OCI-LY1 (cell line): ENCODE measurements around the gene AMPD2.

ENCODE experiments used
- H2AFZ ChIP-seq: fragments of 200-600 bp; sonication (generic), shearing (Covaris generic); 2 replicates; pipeline ENCODE4 v1.6.0; 2014; ENCODE audit warnings: antibody characterized with exemption, mild to moderate bottlenecking, low read length
- H3F3A ChIP-seq: fragments of 200-600 bp; sonication (generic), shearing (Covaris generic); 2 replicates; pipeline ENCODE4 v1.6.0; 2014; ENCODE audit warnings: mild to moderate bottlenecking, antibody characterized with exemption, low read length, moderate library complexity; ENCODE audit not compliant: insufficient read depth
- H3K27ac ChIP-seq: fragments of 200-600 bp; sonication (generic); 2 replicates; pipeline ENCODE4 v1.5.1; 2014; ENCODE audit warnings: low read length, mixed run types, mild to moderate bottlenecking, low read depth; ENCODE audit not compliant: poor library complexity, severe bottlenecking
- H3K27me3 ChIP-seq: fragments of 200-600 bp; sonication (generic); 2 replicates; pipeline ENCODE4 v1.6.0; 2014; ENCODE audit warnings: antibody characterized with exemption, mild to moderate bottlenecking, low read length, moderate library complexity; ENCODE audit not compliant: insufficient read depth
- H3K36me3 ChIP-seq: fragments of 200-600 bp; sonication (generic); 2 replicates; pipeline ENCODE4 v1.6.1; 2014; ENCODE audit warnings: mild to moderate bottlenecking, antibody characterized with exemption, low read length, moderate library complexity, mixed read lengths; ENCODE audit not compliant: insufficient read depth
- H3K4me1 ChIP-seq: fragments of 200-600 bp; sonication (generic); 2 replicates; pipeline ENCODE4 v1.5.1; 2014; ENCODE audit warnings: mild to moderate bottlenecking, low read length, moderate library complexity; ENCODE audit not compliant: insufficient read depth, severe bottlenecking
- H3K4me2 ChIP-seq: fragments of 200-600 bp; sonication (generic), shearing (Covaris generic); 2 replicates; pipeline ENCODE4 v1.6.1; 2014; ENCODE audit warnings: low read length
- H3K4me3 ChIP-seq: fragments of 200-600 bp; sonication (generic); 2 replicates; pipeline ENCODE4 v1.5.1; 2014; ENCODE audit warnings: low read length, low read depth, mild to moderate bottlenecking, mixed read lengths; ENCODE audit not compliant: poor library complexity, severe bottlenecking
- H3K79me2 ChIP-seq: fragments of 200-600 bp; shearing (Covaris generic); 2 replicates; pipeline ENCODE4 v1.6.1; 2016; ENCODE audit warnings: mixed run types, low read length, mixed read lengths; ENCODE audit not compliant: insufficient read depth
- H3K9ac ChIP-seq: fragments of 200-600 bp; sonication (generic), shearing (Covaris generic); 2 replicates; pipeline ENCODE4 v1.6.1; 2014; ENCODE audit warnings: mild to moderate bottlenecking, low read length, mixed read lengths
- H3K9me2 ChIP-seq: fragments of 200-600 bp; sonication (generic), shearing (Covaris generic); 2 replicates; pipeline ENCODE4 v1.6.1; 2014; ENCODE audit warnings: low read depth, mild to moderate bottlenecking, low read length, mixed read lengths
- H3K9me3 ChIP-seq: fragments of 200-600 bp; shearing (Covaris generic); 2 replicates; pipeline ENCODE4 v1.6.1; 2014; ENCODE audit warnings: low read length, mixed read lengths
- H4K20me1 ChIP-seq: fragments of 200-600 bp; sonication (generic), shearing (Covaris generic); 2 replicates; pipeline ENCODE4 v1.6.0; 2016; ENCODE audit warnings: mild to moderate bottlenecking, low read length; ENCODE audit not compliant: insufficient read depth
- CTCF ChIP-seq: fragments of 200-600 bp; sonication (generic), shearing (Covaris generic); IDR thresholded peaks from 2 replicates; pipeline ENCODE4 v1.5.1; 2017; ENCODE audit warnings: mild to moderate bottlenecking, antibody characterized with exemption, low read length, moderate library complexity, mixed read lengths
- EZH2 ChIP-seq: fragments of 200-600 bp; sonication (generic), shearing (Covaris generic); IDR thresholded peaks from 2 replicates; pipeline ENCODE4 v1.8.0; 2017; ENCODE audit warnings: borderline replicate concordance, mixed run types, mild to moderate bottlenecking, antibody characterized with exemption, low read length, moderate library complexity, mixed read lengths

The AMPD2 gene

GRCh38 chr1:109616391-109616790 is 3.2 kb upstream of the AMPD2 start:
- Histone ChIP-seq H3K9ac (no peak overlapping the region), H3K36me3 (no peaks in the 10 kb centered on the region), H3K9me2 (no peaks in the 10 kb centered on the region), H3K27me3 (no peaks in the 10 kb centered on the region), H4K20me1 (no peaks in the 10 kb centered on the region), H3K4me1 (peaks cover 17% of the 10 kb centered on the region), H3F3A (no peaks in the 10 kb centered on the region), H3K27ac (no peak overlapping the region), H3K79me2 (no peaks in the 10 kb centered on the region), H2AFZ (no peak overlapping the region), H3K4me3 (no peak overlapping the region), H3K4me2 (no peak overlapping the region), H3K9me3 (no peaks in the 10 kb centered on the region)
- no peak for TF ChIP-seq CTCF
- TF ChIP-seq EZH2: no peak

GRCh38 chr1:109617291-109617801 is 2.3 kb upstream of the AMPD2 start:
- no peaks in the 10 kb centered on the region for H3K79me2 ChIP-seq
- H3K9me3 ChIP-seq: no peaks in the 10 kb centered on the region
- no peak for TF ChIP-seq EZH2
- TF ChIP-seq CTCF: peak; percentile 20; the same call in 1 of the 2 replicates
- peaks cover 27% of the 10 kb centered on the region for H3K4me1 ChIP-seq
- no peaks in the 10 kb centered on the region for H3K27me3 ChIP-seq
- no peak overlapping the region for H3K27ac ChIP-seq
- H3K9me2 ChIP-seq: no peaks in the 10 kb centered on the region
- H4K20me1 ChIP-seq: no peaks in the 10 kb centered on the region
- H3K36me3 ChIP-seq: no peaks in the 10 kb centered on the region
- H2AFZ ChIP-seq: no peak overlapping the region
- no peak overlapping the region for H3K9ac ChIP-seq
- no peak overlapping the region for H3K4me3 ChIP-seq
- H3F3A ChIP-seq: no peaks in the 10 kb centered on the region
- no peak overlapping the region for H3K4me2 ChIP-seq

GRCh38 chr1:109618661-109619575 is 719 bp upstream of the AMPD2 start:
- Histone ChIP-seq H3K79me2 (no peaks in the 10 kb centered on the region), H3K27me3 (no peaks in the 10 kb centered on the region), H2AFZ (peak overlapping the region; percentile 4; the same call in 1 of the 2 replicates), H4K20me1 (no peaks in the 10 kb centered on the region), H3K4me3 (peak overlapping the region; percentile 87), H3K9ac (peak overlapping the region; percentile 85), H3K9me3 (no peaks in the 10 kb centered on the region), H3K36me3 (no peaks in the 10 kb centered on the region), H3K4me1 (peaks cover 43% of the 10 kb centered on the region), H3K27ac (peak overlapping the region; percentile 42), H3K9me2 (no peaks in the 10 kb centered on the region), H3F3A (no peaks in the 10 kb centered on the region), H3K4me2 (peak overlapping the region; percentile 75)
- TF ChIP-seq CTCF: no peak
